Smooth muscle cell of the coronary artery (primary cell): ENCODE data around the gene FGL2. TPM values are rescaled to one million over a fixed set of nuclear protein-coding genes. Genes with fewer than 3 reads are reported as not detected.

ENCODE experiments used
- total RNA-seq: library from RNA; depleted of rRNA; stranded (reverse); fragments of >200 nt; gene quantifications from 2 replicates; pipeline ENCODE4 v1.2.3, GENCODE V29; 2014; ENCODE audit warnings: low replicate concordance

The FGL2 gene
- 2.6 and 9.8 TPM in 2 replicates for total RNA-seq

GRCh38 chr7:77199013-77199966, at the start of gene FGL2:
Gene FGL2, minus strand, starts transcription at chr7:77199819. Its CDS starts 26 bp downstream, at chr7:77199793.

Other genes starting within 250 kb of the FGL2 start
- not detected in 2 replicates for gene SPDYE17, start 167.5 kb downstream of the FGL2 start, total RNA-seq
- gene SPDYE18, start 137.3 kb downstream of the FGL2 start, total RNA-seq, result 0.08 and 0.94 TPM in 2 replicates
- gene CCDC146, start 77.2 kb downstream of the FGL2 start, total RNA-seq, result 0.75 and 3.0 TPM in 2 replicates
- gene GSAP, start 216.5 kb upstream of the FGL2 start, total RNA-seq, result 1.4 and 3.2 TPM in 2 replicates